Measurements from ENCODE around the gene JCAD. TPM values are rescaled to one million over a fixed set of nuclear protein-coding genes. Genes with fewer than 3 reads are reported as not detected.
"Not testable (repeated sequence)": the region's sequence is repeated elsewhere in the genome, so short reads cannot be mapped to it uniquely, and the experiment has no call there.

The JCAD gene
- total RNA-seq, 2 experiments from 2014 or later, result not detected

DNA sequence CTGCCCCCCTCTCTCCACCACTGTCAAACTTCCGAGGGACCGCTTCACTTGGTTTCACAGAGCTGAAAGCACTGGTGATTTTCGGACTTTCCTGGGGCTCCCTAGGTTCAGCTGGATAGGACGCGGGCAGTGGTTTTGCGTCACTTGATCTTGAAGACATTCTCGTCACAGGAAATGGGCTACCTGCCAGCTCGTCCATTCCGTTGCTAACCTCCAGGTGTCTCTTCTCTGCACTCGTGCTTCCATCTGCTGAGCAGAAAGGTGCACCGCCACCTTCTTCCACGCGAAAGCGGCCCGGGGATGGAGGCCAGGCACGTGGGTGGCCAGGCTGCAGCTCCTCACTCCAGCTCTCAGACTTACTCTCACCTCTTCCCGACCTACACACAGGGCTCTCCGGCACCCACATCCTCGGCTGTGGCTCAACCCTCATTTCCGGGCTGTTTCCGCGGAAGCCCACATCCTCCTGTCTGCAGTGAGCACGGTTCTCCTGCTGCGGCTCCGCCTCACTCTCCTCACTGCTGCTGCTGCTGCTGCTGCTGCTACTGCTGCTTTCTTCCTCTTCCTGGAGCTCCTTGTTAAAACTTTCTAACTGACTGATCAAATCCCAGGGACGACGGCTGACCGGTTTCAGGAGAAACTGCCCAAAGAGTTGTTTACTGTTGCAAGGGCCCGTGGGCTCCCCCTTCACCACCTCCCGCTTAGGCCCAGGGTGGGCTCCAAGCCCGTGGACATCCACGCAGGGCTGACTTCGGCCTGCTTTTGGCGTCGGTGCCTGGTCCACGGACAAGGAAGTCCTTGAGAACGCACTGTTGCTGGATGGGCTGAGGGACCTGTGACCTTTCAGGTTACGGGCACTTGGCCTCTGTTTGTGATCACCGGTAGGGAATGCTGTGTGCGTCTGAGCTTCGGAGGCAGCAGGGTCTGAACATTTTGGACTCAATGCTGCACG is 32.1 kb downstream of the JCAD start:
- Mint-ChIP-seq H3K4me1 (ENCODE audit: low read depth) (peaks cover 36% of the 10 kb centered on the region), H3K9me3 (no peaks in the 10 kb centered on the region), H3K27me3 (peaks cover 39% of the 10 kb centered on the region), H3K36me3 (ENCODE audit: low read depth) (no peaks in the 10 kb centered on the region), H3K4me3 (peak overlapping the region; percentile 65), H3K27ac (peak overlapping the region; percentile 82)
- TF ChIP-seq CTCF (IDR thresholded peaks at IDR 0.05), result peak; percentile 46
- POLR2A ChIA-PET, result interaction anchor here (0.7 to 1.3 kb wide), 5 partner anchors 12 to 1253 kb away, joined by 3 to 6 read pairs (median 3); no protein-coding TSS in a partner anchor
- DNase-seq, result peak; percentile 95
- intact Hi-C loops (cut with micrococcal nuclease), result no loop called here
- CTCF ChIA-PET, result interaction anchor here (0.7 to 3.4 kb wide), 9 partner anchors 13 to 1057 kb away, joined by 3 to 13 read pairs (median 4); no protein-coding TSS in a partner anchor
- ATAC-seq, result peak; percentile 93

- Mint-ChIP-seq H3K27me3 (peaks cover 39% of the 10 kb centered on the region), H3K36me3 (ENCODE audit: low read depth) (no peaks in the 10 kb centered on the region), H3K4me1 (ENCODE audit: low read depth) (peaks cover 36% of the 10 kb centered on the region), H3K9me3 (no peaks in the 10 kb centered on the region), H3K27ac (no peak overlapping the region), H3K4me3 (peak overlapping the region; percentile 65)
- TF ChIP-seq CTCF (IDR thresholded peaks at IDR 0.05), result no peak
- intact Hi-C loops (cut with micrococcal nuclease), result no loop called here
- DNase-seq (peak; percentile 8), ATAC-seq (no peak)
- POLR2A ChIA-PET, result interaction anchor here (0.7 to 1.3 kb wide), 4 partner anchors 15 to 1253 kb away, joined by 3 read pairs; no protein-coding TSS in a partner anchor
- CTCF ChIA-PET, result interaction anchor here (0.8 to 3.4 kb wide), 5 partner anchors 12 to 215 kb away, joined by 3 to 13 read pairs (median 5); no protein-coding TSS in a partner anchor
Observed at GRCh38 chr10:30026578-30026977, 32.8 kb downstream of the JCAD start.

GRCh38 chr10:30026080-30026479 is 33.3 kb downstream of the JCAD start:
- H3K4me3 Mint-ChIP-seq, result no peak overlapping the region
- no peak for TF ChIP-seq CTCF (IDR thresholded peaks at IDR 0.05)
- peaks cover 36% of the 10 kb centered on the region for H3K4me1 Mint-ChIP-seq (ENCODE audit: low read depth)
- H3K27ac Mint-ChIP-seq, result no peak overlapping the region
- ChIA-PET CTCF (interaction anchor here (1.4 to 3.4 kb wide), 3 partner anchors 23 to 27 kb away, joined by 7 to 13 read pairs (median 10); no protein-coding TSS in a partner anchor), POLR2A (interaction anchor here (1.1 to 1.3 kb wide), 2 partner anchors 17 to 1252 kb away, joined by 3 read pairs; no protein-coding TSS in a partner anchor)
- intact Hi-C loops (cut with micrococcal nuclease), result no loop called here
- H3K27me3 Mint-ChIP-seq, result peaks cover 39% of the 10 kb centered on the region
- no peaks in the 10 kb centered on the region for H3K9me3 Mint-ChIP-seq
- ATAC-seq, result no peak
- DNase-seq, result no peak
- no peaks in the 10 kb centered on the region for H3K36me3 Mint-ChIP-seq (ENCODE audit: low read depth)

DNA sequence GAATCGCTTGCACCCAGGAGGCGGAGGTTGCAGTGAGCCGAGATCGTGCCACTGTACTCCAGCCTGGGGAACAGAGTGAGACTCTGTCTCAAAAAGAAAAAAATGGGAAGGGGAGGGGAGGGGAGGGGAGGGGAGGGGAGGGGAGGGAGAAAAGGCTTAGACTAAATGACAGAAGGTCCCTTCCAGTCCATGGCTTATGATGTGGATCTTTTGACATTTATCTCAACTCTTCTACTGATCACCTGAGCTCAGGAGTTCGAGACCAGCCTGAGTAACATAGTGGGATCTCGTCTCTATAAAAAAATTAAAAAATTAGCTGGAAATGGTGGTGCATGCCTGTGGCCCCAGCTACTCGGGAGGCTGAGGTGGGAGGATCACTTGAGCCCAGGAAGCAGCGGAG is 34.0 kb downstream of the JCAD start:
- H3K4me3 Mint-ChIP-seq; intact Hi-C loops (cut with micrococcal nuclease); H3K36me3 Mint-ChIP-seq (ENCODE audit: low read depth); DNase-seq; H3K27ac Mint-ChIP-seq; H3K9me3 Mint-ChIP-seq; ATAC-seq: not testable (repeated sequence)
- ChIA-PET POLR2A (interaction anchor here (1.3 kb wide), 1 partner anchor 18 kb away, joined by 3 read pairs; no protein-coding TSS in a partner anchor), CTCF (interaction anchor here (0.7 to 2.8 kb wide), 3 partner anchors 23 to 201 kb away, joined by 3 to 8 read pairs (median 7); no protein-coding TSS in a partner anchor)
- H3K4me1 Mint-ChIP-seq (ENCODE audit: low read depth), result peaks cover 36% of the 10 kb centered on the region
- peaks cover 40% of the 10 kb centered on the region for H3K27me3 Mint-ChIP-seq

DNA sequence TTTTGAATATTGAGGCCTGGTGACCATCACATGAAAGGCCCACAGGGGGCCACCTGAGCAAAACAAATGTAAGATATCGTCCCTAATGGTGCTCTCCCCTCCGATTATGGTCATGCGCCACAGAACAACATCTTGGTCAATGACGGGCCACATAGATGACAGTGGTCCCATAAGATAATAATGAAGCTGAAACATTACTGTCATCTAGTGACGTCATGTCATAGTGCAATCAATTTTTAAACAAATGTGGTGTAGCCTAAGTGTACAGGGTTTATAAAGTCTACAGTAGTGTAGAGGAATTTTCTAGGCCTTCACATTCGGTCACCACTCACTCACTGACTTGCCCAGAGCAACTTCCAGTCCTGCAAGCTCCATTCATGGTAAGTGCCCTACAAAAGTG is 36.8 kb downstream of the JCAD start:
- no peak for TF ChIP-seq CTCF (IDR thresholded peaks at IDR 0.05)
- intact Hi-C loops (cut with micrococcal nuclease), result no loop called here
- ATAC-seq, result no peak
- ChIA-PET POLR2A (no interaction called here), CTCF (no interaction called here)
- Mint-ChIP-seq H3K4me3 (no peak overlapping the region), H3K27ac (no peak overlapping the region), H3K4me1 (ENCODE audit: low read depth) (peaks cover 18% of the 10 kb centered on the region), H3K9me3 (no peaks in the 10 kb centered on the region), H3K36me3 (ENCODE audit: low read depth) (no peaks in the 10 kb centered on the region), H3K27me3 (peaks cover 37% of the 10 kb centered on the region)
- DNase-seq, result no peak
